ENCODE data around the gene ATP7B.

ATP7B gene

GRCh38 chr13:51894239-51894638 is 117.0 kb downstream of the ATP7B start:
- no peak for DNase-seq (ENCODE audit: low read depth in 2 of 2)

- DNase-seq (ENCODE audit: low read depth in 2 of 2): no peak
Observed at GRCh38 chr13:51892657-51893056, 118.6 kb downstream of the ATP7B start.

- DNase-seq (ENCODE audit: low read depth in 2 of 2): no peak
Observed at GRCh38 chr13:51887468-51887867, 123.8 kb downstream of the ATP7B start.

GRCh38 chr13:51885651-51886050 is 125.6 kb downstream of the ATP7B start:
- no peak for DNase-seq (ENCODE audit: low read depth in 2 of 2)

GRCh38 chr13:51883226-51883600 is 128.0 kb downstream of the ATP7B start:
- DNase-seq (ENCODE audit: low read depth in 2 of 2): no peak

All from stimulated activated CD8-positive, alpha-beta memory T cell treated with anti-CD3 and anti-CD28 coated beads, Interleukin-15, amount 100 ng/mL, for 4 hours (primary cell).